IMR-90 (cell line): ENCODE measurements around the gene UQCC5. TPM values are rescaled to one million over a fixed set of nuclear protein-coding genes. Genes with fewer than 3 reads are reported as not detected.

ENCODE experiments used
- ATAC-seq: fragments of 200-7000 bp; cut with Tn5 transposase; 2 replicates; pipeline ENCODE4 v1.9.1; 2020; ENCODE audit warnings: low read depth, mild to moderate bottlenecking, moderate library complexity
- BruUV-seq: library from RNA; stranded (reverse); fragments of 400-500 nt; replicated peaks from 2 replicates; lab custom pipeline; 2021; lab: Mats Ljungman, UMichigan
- CTCF ChIA-PET: fragments of 300-600 bp; formaldehyde crosslinking; extraction: SDS; loops from one replicate; lab custom pipeline; 2021; ENCODE audit warnings: antibody characterized with exemption; lab: Yijun Ruan, JAX
- POLR2A ChIA-PET: fragments of 300-600 bp; sonication (Branson Sonifier 250); formaldehyde crosslinking; loops from one replicate; lab custom pipeline; 2022; ENCODE audit warnings: antibody characterized with exemption; ENCODE audit not compliant: unreplicated experiment; lab: Charles Lee
- DNase-seq: peaks from one replicate; pipeline ENCODE4 v3.0.0; 2013
- H2AFZ ChIP-seq: replicated peaks from 2 replicates; pipeline ENCODE3; 2013; ENCODE audit warnings: low read length, mild to moderate bottlenecking; ENCODE audit not compliant: poor library complexity
- H2AK5ac ChIP-seq: 2 replicates; pipeline ENCODE4 v1.6.1; 2013; ENCODE audit warnings: low read depth, low read length, inconsistent platforms
- H2AK9ac ChIP-seq: replicated peaks from 2 replicates; pipeline ENCODE3; 2013; ENCODE audit warnings: mild to moderate bottlenecking, low read depth, low read length, moderate library complexity; ENCODE audit not compliant: poor library complexity
- H2BK120ac ChIP-seq: 2 replicates; pipeline ENCODE4 v1.6.1; 2013; ENCODE audit warnings: low read depth, low read length, inconsistent platforms
- H2BK15ac ChIP-seq: 3 replicates; pipeline ENCODE4 v1.6.1; 2013; ENCODE audit warnings: low read depth, low read length, inconsistent platforms
- H2BK20ac ChIP-seq: 2 replicates; pipeline ENCODE4 v1.6.1; 2013; ENCODE audit warnings: low read depth, mild to moderate bottlenecking, inconsistent platforms, low read length, moderate library complexity
- H2BK5ac ChIP-seq: 2 replicates; pipeline ENCODE4 v1.6.1; 2013; ENCODE audit warnings: mild to moderate bottlenecking, low read depth, low read length, inconsistent platforms; ENCODE audit not compliant: poor library complexity, severe bottlenecking
- H3K14ac ChIP-seq: replicated peaks from 2 replicates; pipeline ENCODE4 v1.6.1; 2013; ENCODE audit warnings: low read depth, low read length, inconsistent platforms
- H3K18ac ChIP-seq: 2 replicates; pipeline ENCODE4 v1.6.1; 2013; ENCODE audit warnings: low read depth, low read length, control low read depth
- H3K23ac ChIP-seq: 2 replicates; pipeline ENCODE4 v1.6.1; 2013; ENCODE audit warnings: low read depth, low read length, inconsistent platforms
- H3K27ac ChIP-seq: 2 replicates; pipeline ENCODE4 v1.5.1; 2013; ENCODE audit warnings: mild to moderate bottlenecking, control low read depth, low read length; ENCODE audit not compliant: insufficient read depth
- H3K27me3 ChIP-seq: 2 replicates; pipeline ENCODE4 v1.6.1; 2013; ENCODE audit warnings: low read length; ENCODE audit not compliant: control insufficient read depth, insufficient read depth
- H3K36me3 ChIP-seq: 2 replicates; pipeline ENCODE4 v1.6.1; 2013; ENCODE audit warnings: low read length, mixed read lengths; ENCODE audit not compliant: control insufficient read depth, insufficient read depth
- H3K4ac ChIP-seq: 2 replicates; pipeline ENCODE4 v1.6.1; 2013; ENCODE audit warnings: low read depth, low read length, inconsistent platforms
- H3K4me1 ChIP-seq: 2 replicates; pipeline ENCODE4 v1.6.1; 2013; ENCODE audit warnings: low read length, mixed read lengths; ENCODE audit not compliant: control insufficient read depth, insufficient read depth
- H3K4me2 ChIP-seq: 2 replicates; pipeline ENCODE4 v1.6.1; 2013; ENCODE audit warnings: low read depth, mild to moderate bottlenecking, control low read depth, low read length, moderate library complexity
- H3K4me3 ChIP-seq: 2 replicates; pipeline ENCODE4 v1.5.1; 2013; ENCODE audit warnings: low read depth, mild to moderate bottlenecking, control low read depth, low read length, moderate library complexity; ENCODE audit not compliant: insufficient read depth
- H3K56ac ChIP-seq: 2 replicates; pipeline ENCODE4 v1.6.1; 2013; ENCODE audit warnings: low read length, inconsistent platforms; ENCODE audit not compliant: insufficient read depth; ENCODE audit errors: extremely low read depth
- H3K79me1 ChIP-seq, 2 experiments: 2 replicates each; pipeline ENCODE4 v1.6.1; 2013; ENCODE audit warnings: low read length in 2 of 2, inconsistent platforms in 1 of 2, low read depth in 1 of 2
- H3K9ac ChIP-seq: 2 replicates; pipeline ENCODE4 v1.6.1; 2013; ENCODE audit warnings: low read depth, low read length, control low read depth
- H3K9me1 ChIP-seq: 2 replicates; pipeline ENCODE4 v1.6.1; 2013; ENCODE audit warnings: low read length, inconsistent platforms; ENCODE audit not compliant: insufficient read depth
- H3K9me3 ChIP-seq: 2 replicates; pipeline ENCODE4 v1.6.1; 2013; ENCODE audit warnings: low read length; ENCODE audit not compliant: control insufficient read depth, insufficient read depth
- H4K20me1 ChIP-seq: 2 replicates; pipeline ENCODE4 v1.6.1; 2013; ENCODE audit warnings: low read length, inconsistent platforms; ENCODE audit not compliant: insufficient read depth
- H4K5ac ChIP-seq: 2 replicates; pipeline ENCODE4 v1.6.1; 2013; ENCODE audit warnings: mild to moderate bottlenecking, low read depth, low read length, control low read depth
- H4K8ac ChIP-seq, 2 experiments: 2 replicates each; pipeline ENCODE4 v1.6.1; 2013; ENCODE audit warnings: low read depth in 2 of 2, low read length in 2 of 2, control low read depth in 1 of 2, inconsistent platforms in 1 of 2
- H4K91ac ChIP-seq: 2 replicates; pipeline ENCODE4 v1.6.1; 2013; ENCODE audit warnings: low read depth, low read length, inconsistent platforms; ENCODE audit not compliant: insufficient read depth
- BHLHE40 ChIP-seq: fragments of 150-350 bp; IDR thresholded peaks from 2 replicates; pipeline ENCODE4 v1.6.1; 2016; ENCODE audit warnings: mild to moderate bottlenecking, low read depth, low read length
- CEBPB ChIP-seq: IDR thresholded peaks from 2 replicates; pipeline ENCODE4 v1.6.1; 2012; ENCODE audit warnings: low read depth, low read length, improper control_type of control experiment
- FOS ChIP-seq: fragments of 150-350 bp; IDR thresholded peaks from 2 replicates; pipeline ENCODE4 v1.6.1; 2016; ENCODE audit warnings: low read depth, low read length
- MAFK ChIP-seq: IDR thresholded peaks from 2 replicates; pipeline ENCODE4 v1.6.1; 2012; ENCODE audit warnings: low read depth, low read length, improper control_type of control experiment
- MAZ ChIP-seq: IDR thresholded peaks from 2 replicates; pipeline ENCODE4 v1.6.1; 2012; ENCODE audit warnings: low read depth, mild to moderate bottlenecking, low read length, improper control_type of control experiment, moderate library complexity, borderline replicate concordance
- MXI1 ChIP-seq: IDR thresholded peaks from 2 replicates; pipeline ENCODE4 v1.6.1; 2012; ENCODE audit warnings: low read depth, mild to moderate bottlenecking, low read length, moderate library complexity, borderline replicate concordance
- NFE2L2 ChIP-seq: fragments of 150-350 bp; IDR thresholded peaks from 2 replicates; pipeline ENCODE4 v1.6.1; 2016; ENCODE audit warnings: low read depth, mild to moderate bottlenecking, low read length
- POLR2A ChIP-seq: IDR thresholded peaks from 2 replicates; pipeline ENCODE4 v1.6.1; 2012; ENCODE audit warnings: mild to moderate bottlenecking, low read depth, low read length
- RAD21 ChIP-seq: IDR thresholded peaks from 2 replicates; pipeline ENCODE4 v1.6.1; 2012; ENCODE audit warnings: low read length, improper control_type of control experiment
- RCOR1 ChIP-seq: IDR thresholded peaks from 2 replicates; pipeline ENCODE4 v1.6.1; 2012; ENCODE audit warnings: mild to moderate bottlenecking, low read length, improper control_type of control experiment; ENCODE audit not compliant: insufficient replicate concordance
- RFX5 ChIP-seq: IDR thresholded peaks from 2 replicates; pipeline ENCODE4 v1.8.0; 2012; ENCODE audit warnings: low read depth, mild to moderate bottlenecking, low read length, moderate library complexity
- SMC3 ChIP-seq: fragments of 150-350 bp; IDR thresholded peaks from 2 replicates; pipeline ENCODE4 v1.6.1; 2016; ENCODE audit warnings: low read depth, mild to moderate bottlenecking, antibody characterized with exemption, low read length, moderate library complexity
- WGBS, 2 experiments: methylation state at CpG; one replicate each; pipeline versions ENCODE4 v1.1.5 to v1.1.7; 2013; ENCODE audit warnings: missing lambda C conversion rate in 2 of 2; ENCODE audit not compliant: insufficient read length in 1 of 2; ENCODE audit errors: extremely low coverage in 2 of 2; 5-methylcytosine and 5-hydroxymethylcytosine counted together
- dilution Hi-C: fragments of 300-500 bp; cut with HindIII; formaldehyde crosslinking; loops from one replicate; pipeline ENCODE4 v1.14.3; 2018; ENCODE audit warnings: low sequenced_read_pairs; ENCODE audit not compliant: unreplicated experiment
- in situ Hi-C: fragments of 300-500 bp; cut with MboI; formaldehyde crosslinking; loops from 3 replicates; pipeline ENCODE4 v1.14.3; 2019; ENCODE audit warnings: low sequenced_read_pairs, inconsistent platforms, mixed read lengths
- intact Hi-C: fragments of 100-400 bp; cut with micrococcal nuclease; formaldehyde crosslinking; loops from 2 replicates; pipeline ENCODE4 v1.10.0; 2022
- polyA plus RNA-seq, 3 experiments: library from polyadenylated mRNA; depleted of rRNA; stranded (reverse); fragments of >200 nt; gene quantifications; 2 replicates each; pipeline ENCODE4 v1.2.3, GENCODE V29; 2012; ENCODE audit warnings: low replicate concordance in 1 of 3
- total RNA-seq: library from RNA; depleted of rRNA; stranded (reverse); fragments of >200 nt; gene quantifications from 2 replicates; pipeline ENCODE4 v1.2.3, GENCODE V29; 2012
- TF ChIP-seq, protein P1 (sequence below): fragments of 150-350 bp; IDR thresholded peaks from 2 replicates; pipeline ENCODE4 v1.6.1; 2017; ENCODE audit warnings: mild to moderate bottlenecking, antibody characterized with exemption, low read length, low read depth
- TF ChIP-seq, protein P2 (sequence below): fragments of 150-350 bp; IDR thresholded peaks from 2 replicates; pipeline ENCODE4 v1.6.1; 2016; ENCODE audit warnings: low read depth, mild to moderate bottlenecking, low read length, moderate library complexity, borderline replicate concordance

Gene UQCC5
- total and polyA plus RNA-seq, 2 of the 4 experiments (the other 2 are of a cell fraction) = 1.1 to 16.9 TPM

DNA sequence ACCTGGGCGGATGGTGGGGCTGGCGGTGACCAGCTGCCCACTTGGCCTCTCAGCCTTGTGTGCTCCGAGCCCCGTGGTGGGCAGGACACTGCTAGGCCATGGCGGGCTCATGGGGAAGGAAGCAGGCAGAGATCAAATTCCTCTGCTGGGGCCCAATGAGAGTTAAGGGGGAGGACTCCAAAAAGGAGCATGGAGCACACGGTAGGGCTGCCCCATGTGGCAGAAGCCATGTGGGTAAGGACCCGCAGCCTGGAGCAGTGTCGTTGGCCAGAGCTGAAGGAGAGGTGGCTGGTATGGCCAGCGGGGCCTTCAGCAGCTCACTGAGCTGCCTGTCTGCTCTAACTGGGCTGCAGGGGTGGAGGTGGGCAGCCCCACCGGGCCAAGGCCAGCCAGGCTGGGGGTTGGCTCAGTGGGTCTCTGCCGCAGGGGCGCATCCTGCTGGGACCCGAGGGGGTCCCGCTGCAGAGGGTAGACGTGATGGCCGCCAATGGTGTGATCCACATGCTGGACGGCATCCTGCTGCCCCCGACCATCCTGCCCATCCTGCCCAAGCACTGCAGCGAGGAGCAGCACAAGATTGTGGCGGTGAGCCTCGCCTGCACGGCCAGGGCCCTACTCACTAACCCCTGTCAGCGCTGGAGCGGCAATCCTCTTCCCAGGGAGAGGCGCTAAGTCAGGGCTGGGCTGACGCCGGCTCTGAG lies 30.0 kb upstream of the UQCC5 start:
- no peak overlapping the region for H4K8ac ChIP-seq
- H3K14ac ChIP-seq = no peak overlapping the region
- H3K4me2 ChIP-seq = no peak overlapping the region
- no peak overlapping the region for H4K5ac ChIP-seq
- no peak for TF ChIP-seq RFX5
- no peak for TF ChIP-seq POLR2A
- no peak for TF ChIP-seq MAFK
- TF ChIP-seq MXI1 = no peak
- TF ChIP-seq FOS = no peak
- no peak for TF ChIP-seq MAZ
- no peak for TF ChIP-seq CEBPB
- TF ChIP-seq RCOR1 = no peak
- TF ChIP-seq, protein P1, sequence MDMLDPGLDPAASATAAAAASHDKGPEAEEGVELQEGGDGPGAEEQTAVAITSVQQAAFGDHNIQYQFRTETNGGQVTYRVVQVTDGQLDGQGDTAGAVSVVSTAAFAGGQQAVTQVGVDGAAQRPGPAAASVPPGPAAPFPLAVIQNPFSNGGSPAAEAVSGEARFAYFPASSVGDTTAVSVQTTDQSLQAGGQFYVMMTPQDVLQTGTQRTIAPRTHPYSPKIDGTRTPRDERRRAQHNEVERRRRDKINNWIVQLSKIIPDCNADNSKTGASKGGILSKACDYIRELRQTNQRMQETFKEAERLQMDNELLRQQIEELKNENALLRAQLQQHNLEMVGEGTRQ = no peak
- TF ChIP-seq RAD21 = no peak
- TF ChIP-seq SMC3 = no peak
- TF ChIP-seq, protein P2, sequence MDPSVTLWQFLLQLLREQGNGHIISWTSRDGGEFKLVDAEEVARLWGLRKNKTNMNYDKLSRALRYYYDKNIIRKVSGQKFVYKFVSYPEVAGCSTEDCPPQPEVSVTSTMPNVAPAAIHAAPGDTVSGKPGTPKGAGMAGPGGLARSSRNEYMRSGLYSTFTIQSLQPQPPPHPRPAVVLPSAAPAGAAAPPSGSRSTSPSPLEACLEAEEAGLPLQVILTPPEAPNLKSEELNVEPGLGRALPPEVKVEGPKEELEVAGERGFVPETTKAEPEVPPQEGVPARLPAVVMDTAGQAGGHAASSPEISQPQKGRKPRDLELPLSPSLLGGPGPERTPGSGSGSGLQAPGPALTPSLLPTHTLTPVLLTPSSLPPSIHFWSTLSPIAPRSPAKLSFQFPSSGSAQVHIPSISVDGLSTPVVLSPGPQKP = no peak
- TF ChIP-seq BHLHE40 = no peak
- no peak for TF ChIP-seq NFE2L2
- no peak overlapping the region for H3K56ac ChIP-seq
- H3K9ac ChIP-seq = no peak overlapping the region
- H3K27ac ChIP-seq = no peak overlapping the region
- H3K4me3 ChIP-seq = no peak overlapping the region
- POLR2A ChIA-PET = no interaction called here
- in situ Hi-C loops (no loop called here), dilution Hi-C loops (no loop called here), intact Hi-C loops (no loop called here)
- H3K18ac ChIP-seq = no peak overlapping the region
- no peak overlapping the region for H2BK20ac ChIP-seq
- no peak overlapping the region for H2AFZ ChIP-seq
- BruUV-seq = no TSS peak
- peaks cover 3% of the 10 kb centered on the region; the same call in 1 of the 2 replicates for H3K4me1 ChIP-seq
- 93% methylated on average over 6 of the region's 27 CpGs; no CpG with 5 or more reads in 1 of the 2 experiments for WGBS, 2 experiments
- ATAC-seq = no peak
- H3K23ac ChIP-seq = no peak overlapping the region
- H4K20me1 ChIP-seq = no peaks in the 10 kb centered on the region; the same call in none of the 2 replicates
- no peak for DNase-seq
- H3K4ac ChIP-seq = no peak overlapping the region
- H3K27me3 ChIP-seq = peaks cover 19% of the 10 kb centered on the region
- H3K36me3 ChIP-seq = no peaks in the 10 kb centered on the region
- no peak overlapping the region for H2AK5ac ChIP-seq
- peaks cover 7% of the 10 kb centered on the region; the same call in 1 of the 2 replicates for H3K9me1 ChIP-seq
- no peak overlapping the region for H4K91ac ChIP-seq
- CTCF ChIA-PET = no interaction called here
- no peak overlapping the region for H2BK15ac ChIP-seq
- no peak overlapping the region for H2BK120ac ChIP-seq
- H3K9me3 ChIP-seq = no peaks in the 10 kb centered on the region
- H2BK5ac ChIP-seq = no peak overlapping the region
- peak overlapping the region; percentile 81 for H2AK9ac ChIP-seq
- H3K79me1 ChIP-seq = no peaks in the 10 kb centered on the region
